Right lobe of liver (tissue), 6 donors: ENCODE measurements around the gene ALOX5. TPM values are rescaled to one million over a fixed set of nuclear protein-coding genes. Genes with fewer than 3 reads are reported as not detected.

ENCODE experiments used
- ATAC-seq, 4 donors: fragments of 200-7000 bp; cut with Tn5 transposase; one replicate each; pipeline ENCODE4 v1.9.1; 2020; ENCODE audit warnings: mild to moderate bottlenecking in 4 of 4, moderate library complexity in 4 of 4
- DNase-seq, 3 donors: peaks; one replicate each; pipeline ENCODE4 v3.0.0-alpha.2; 2020
- H3K27ac ChIP-seq, 3 donors: fragments of 200-600 bp; one replicate each; pipeline ENCODE4 v1.8.0; 2022
- H3K27me3 ChIP-seq, 2 donors: fragments of 200-600 bp; one replicate each; pipeline ENCODE4 v1.8.0; 2022
- H3K36me3 ChIP-seq, 4 donors: fragments of 200-600 bp; sonication (generic) in 1 of 4; one replicate each; pipeline versions ENCODE4 v1.5.1 to v1.8.0; 2017 to 2022; ENCODE audit warnings: control low read depth in 1 of 4
- H3K4me1 ChIP-seq, 4 donors: fragments of 200-600 bp; sonication (generic) in 1 of 4; one replicate each; pipeline versions ENCODE4 v1.5.1 to v1.8.0; 2017 to 2022; ENCODE audit warnings: control low read depth in 1 of 4
- H3K4me3 ChIP-seq, 3 donors: fragments of 200-600 bp; one replicate each; pipeline ENCODE4 v1.8.0; 2022
- H3K9me3 ChIP-seq, 4 donors: fragments of 200-600 bp; sonication (generic) in 1 of 4; one replicate each; pipeline versions ENCODE4 v1.5.1 to v1.8.0; 2017 to 2022; ENCODE audit warnings: control low read depth in 1 of 4
- POLR2A ChIP-seq: fragments of 450-650 bp; IDR thresholded peaks from one replicate; pipeline ENCODE4 v1.6.1; 2017; ENCODE audit warnings: antibody characterized with exemption, mild to moderate bottlenecking
- WGBS: methylation state at CpG from one replicate; pipeline ENCODE4 v1.1.6; 2018; ENCODE audit warnings: low coverage, low lambda C conversion rate; ENCODE audit not compliant: insufficient coverage; ENCODE audit errors: missing lambda C conversion rate; 5-methylcytosine and 5-hydroxymethylcytosine counted together
- intact Hi-C, 2 donors: fragments of 100-400 bp; cut with DNase I; formaldehyde crosslinking; loops; one replicate each; pipeline versions ENCODE4 v1.11.2 to v1.14.1; 2022
- total RNA-seq, 6 experiments: library from RNA; depleted of rRNA in 2 of 6; stranded (reverse); fragments of >200 nt in 2 of 6; fragmentation: NEBNext Ultra II Directional in 3 of 6; extraction: Animal tissue kit (Norgen Biotek cat#: 25700) in 3 of 6; gene quantifications; one replicate each; pipeline versions ENCODE4 v1.1.0 to v1.2.4, GENCODE V29; 2016 to 2023
- TF ChIP-seq, protein P1 (sequence below), 4 donors: fragments of 200-600 bp in 3 of 4; fragments of 450-650 bp in 1 of 4; IDR thresholded peaks; one replicate each; pipeline versions ENCODE4 v1.5.1 to v1.8.0; 2016 to 2022; ENCODE audit warnings: antibody characterized with exemption in 4 of 4, mild to moderate bottlenecking in 2 of 4
- donor health status: DM: no; HTN: yes; CAD: no.
- donor health status: DM: no; HTN: no; CAD: no.
- donor health status: DM: no; HTN: no; CAD: no.
- donor health status: DM: no; HTN: yes; CAD: no.
- donor health status: DM: no; HTN: yes; CAD: no.

Gene ALOX5
- total RNA-seq, 6 experiments from 2014 or later: 3.1 to 10.9 (median 6.6) TPM

GRCh38 chr10:45376371-45376801, 2.4 kb downstream of the ALOX5 start:
- Histone ChIP-seq H3K4me1 (peaks cover 0 to 16% (median 6%) of the 10 kb centered on the region in 4 donors), H3K9me3 (no peaks in the 10 kb centered on the region), H3K27ac (no peak overlapping the region), H3K4me3 (no peak overlapping the region), H3K27me3 (peaks cover 0 to 16% of the 10 kb centered on the region in 2 donors), H3K36me3 (no peaks in the 10 kb centered on the region)
- intact Hi-C loops: no loop called here
- 56% methylated on average over 2 of the region's 2 CpGs for WGBS
- no peak for DNase-seq
- no peak for TF ChIP-seq POLR2A
- TF ChIP-seq, protein P1, sequence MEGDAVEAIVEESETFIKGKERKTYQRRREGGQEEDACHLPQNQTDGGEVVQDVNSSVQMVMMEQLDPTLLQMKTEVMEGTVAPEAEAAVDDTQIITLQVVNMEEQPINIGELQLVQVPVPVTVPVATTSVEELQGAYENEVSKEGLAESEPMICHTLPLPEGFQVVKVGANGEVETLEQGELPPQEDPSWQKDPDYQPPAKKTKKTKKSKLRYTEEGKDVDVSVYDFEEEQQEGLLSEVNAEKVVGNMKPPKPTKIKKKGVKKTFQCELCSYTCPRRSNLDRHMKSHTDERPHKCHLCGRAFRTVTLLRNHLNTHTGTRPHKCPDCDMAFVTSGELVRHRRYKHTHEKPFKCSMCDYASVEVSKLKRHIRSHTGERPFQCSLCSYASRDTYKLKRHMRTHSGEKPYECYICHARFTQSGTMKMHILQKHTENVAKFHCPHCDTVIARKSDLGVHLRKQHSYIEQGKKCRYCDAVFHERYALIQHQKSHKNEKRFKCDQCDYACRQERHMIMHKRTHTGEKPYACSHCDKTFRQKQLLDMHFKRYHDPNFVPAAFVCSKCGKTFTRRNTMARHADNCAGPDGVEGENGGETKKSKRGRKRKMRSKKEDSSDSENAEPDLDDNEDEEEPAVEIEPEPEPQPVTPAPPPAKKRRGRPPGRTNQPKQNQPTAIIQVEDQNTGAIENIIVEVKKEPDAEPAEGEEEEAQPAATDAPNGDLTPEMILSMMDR (IDR thresholded peaks at IDR 0.05): no peak
- peak in 1 of 4 donors; percentile 5 for ATAC-seq

GRCh38 chr10:45377321-45377720, 3.3 kb downstream of the ALOX5 start:
- no peaks in the 10 kb centered on the region for H3K36me3 ChIP-seq
- intact Hi-C loops: no loop called here
- no peak overlapping the region for H3K4me3 ChIP-seq
- H3K27me3 ChIP-seq: peaks cover 0 to 16% of the 10 kb centered on the region in 2 donors
- TF ChIP-seq, protein P1 (IDR thresholded peaks at IDR 0.05): no peak
- TF ChIP-seq POLR2A: no peak
- peaks cover 0 to 16% (median 6%) of the 10 kb centered on the region in 4 donors for H3K4me1 ChIP-seq
- DNase-seq (no peak), ATAC-seq (no peak)
- H3K9me3 ChIP-seq: no peaks in the 10 kb centered on the region
- H3K27ac ChIP-seq: no peak overlapping the region
- 64% methylated on average over 4 of the region's 4 CpGs for WGBS

- intact Hi-C loops: no loop called here
- H3K36me3 ChIP-seq: no peaks in the 10 kb centered on the region
- no peak overlapping the region for H3K27ac ChIP-seq
- ATAC-seq (no peak), DNase-seq (no peak)
- H3K4me1 ChIP-seq: peaks cover 0 to 16% (median 6%) of the 10 kb centered on the region in 4 donors
- H3K9me3 ChIP-seq: no peaks in the 10 kb centered on the region
- H3K4me3 ChIP-seq: no peak overlapping the region
- H3K27me3 ChIP-seq: peaks cover 0 to 16% of the 10 kb centered on the region in 2 donors
- 45% methylated on average over 5 of the region's 5 CpGs for WGBS
- no peak for TF ChIP-seq POLR2A
- TF ChIP-seq, protein P1 (IDR thresholded peaks at IDR 0.05): no peak
Observed at GRCh38 chr10:45377858-45378257, 3.8 kb downstream of the ALOX5 start.

DNA sequence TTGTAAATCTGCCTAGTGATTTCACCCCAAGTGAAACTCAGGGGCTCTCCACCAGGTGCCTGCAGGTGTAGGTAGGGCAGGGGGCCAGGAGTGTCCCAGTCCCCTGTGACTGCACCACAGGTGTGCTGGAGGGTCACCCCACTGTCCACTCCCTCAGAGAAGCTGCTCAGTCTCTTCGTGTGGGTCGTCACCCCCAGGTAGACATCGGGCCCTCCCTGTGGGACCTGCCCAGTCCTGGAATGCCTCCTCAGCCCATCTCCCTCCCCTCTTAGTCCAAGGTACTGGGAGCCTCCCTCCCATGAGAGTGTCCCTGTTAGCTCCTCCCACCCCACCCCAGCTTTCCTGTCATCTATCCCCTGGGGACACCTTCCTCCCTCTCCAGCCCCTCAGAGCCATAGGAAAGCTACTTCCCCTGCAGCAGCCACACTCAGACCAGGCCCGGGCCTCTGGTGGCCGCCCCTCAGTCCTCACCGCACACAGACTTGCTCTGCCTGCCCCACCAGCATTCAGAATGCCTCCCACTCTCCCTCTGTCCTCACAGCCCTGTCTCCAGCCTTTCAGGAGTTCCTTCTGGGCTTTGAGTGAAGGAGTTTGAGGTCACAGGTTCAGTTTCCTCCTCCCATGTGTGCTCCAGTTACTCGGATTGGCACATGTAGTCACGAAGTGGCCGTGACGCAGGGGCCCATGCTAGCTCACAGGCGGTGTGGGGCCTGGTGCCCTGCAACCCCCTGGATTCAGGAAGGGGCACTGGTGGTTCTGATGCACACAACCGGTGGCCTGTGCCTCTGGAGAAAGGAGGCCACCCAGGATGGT, 5.1 kb downstream of the ALOX5 start:
- ATAC-seq (peak in 2 of 4 donors; percentile 11 to 24), DNase-seq (peak in 1 of 3 donors; percentile 52)
- Histone ChIP-seq H3K9me3 (no peaks in the 10 kb centered on the region), H3K36me3 (no peaks in the 10 kb centered on the region), H3K4me1 (peaks cover 0 to 7% (median 3%) of the 10 kb centered on the region in 4 donors), H3K4me3 (no peak overlapping the region), H3K27me3 (peaks cover 0 to 12% of the 10 kb centered on the region in 2 donors), H3K27ac (peak overlapping the region in 1 of 3 donors; percentile 4)
- intact Hi-C loops: no loop called here
- TF ChIP-seq, protein P1 (IDR thresholded peaks at IDR 0.05): no peak
- no peak for TF ChIP-seq POLR2A
- WGBS: 59% methylated on average over 5 of the region's 12 CpGs
